ENCODE measurements around the gene IFI27L2.
"Not testable (repeated sequence)": the region's sequence is repeated elsewhere in the genome, so short reads cannot be mapped to it uniquely, and the experiment has no call there.

DNA sequence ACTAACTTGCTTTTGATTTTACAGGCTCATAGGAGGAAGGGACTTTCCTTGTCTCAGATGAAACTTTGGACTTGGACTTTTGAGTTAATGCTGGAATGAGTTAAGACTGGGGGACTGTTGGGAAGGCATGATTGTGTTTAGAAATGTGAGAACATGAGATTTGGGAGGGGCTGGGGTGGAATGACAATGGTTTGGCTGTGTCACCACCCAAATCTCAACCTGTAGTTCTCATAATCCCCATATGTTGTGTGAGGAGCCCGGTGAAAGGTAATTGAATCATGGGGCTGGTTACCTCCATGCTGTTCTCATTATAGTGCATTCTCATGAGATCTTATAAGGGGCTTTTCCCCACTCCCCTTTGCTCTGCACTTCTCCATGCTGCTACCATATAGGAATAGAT is 26.7 kb upstream of the IFI27L2 start:
- not testable (repeated sequence) for TF ChIP-seq POLR2AphosphoS5 (IDR thresholded peaks at IDR 0.05; ENCODE audit: low read depth, low read length); RXRA (IDR thresholded peaks at IDR 0.05; ENCODE audit: borderline replicate concordance, low read depth); EP300 (IDR thresholded peaks at IDR 0.05; ENCODE audit: borderline replicate concordance in 1 of 2, low read depth in 1 of 2, low read length in 1 of 2); EZH2phosphoT487 (IDR thresholded peaks at IDR 0.05; ENCODE audit: borderline replicate concordance, low read depth); FOXM1 (IDR thresholded peaks at IDR 0.05; ENCODE audit: low read depth); JUND (IDR thresholded peaks at IDR 0.05); FOXJ3 (CRISPR knock-in tag; IDR thresholded peaks at IDR 0.05); NFIC (IDR thresholded peaks at IDR 0.05; ENCODE audit: borderline replicate concordance)
- TF ChIP-seq, protein P1, sequence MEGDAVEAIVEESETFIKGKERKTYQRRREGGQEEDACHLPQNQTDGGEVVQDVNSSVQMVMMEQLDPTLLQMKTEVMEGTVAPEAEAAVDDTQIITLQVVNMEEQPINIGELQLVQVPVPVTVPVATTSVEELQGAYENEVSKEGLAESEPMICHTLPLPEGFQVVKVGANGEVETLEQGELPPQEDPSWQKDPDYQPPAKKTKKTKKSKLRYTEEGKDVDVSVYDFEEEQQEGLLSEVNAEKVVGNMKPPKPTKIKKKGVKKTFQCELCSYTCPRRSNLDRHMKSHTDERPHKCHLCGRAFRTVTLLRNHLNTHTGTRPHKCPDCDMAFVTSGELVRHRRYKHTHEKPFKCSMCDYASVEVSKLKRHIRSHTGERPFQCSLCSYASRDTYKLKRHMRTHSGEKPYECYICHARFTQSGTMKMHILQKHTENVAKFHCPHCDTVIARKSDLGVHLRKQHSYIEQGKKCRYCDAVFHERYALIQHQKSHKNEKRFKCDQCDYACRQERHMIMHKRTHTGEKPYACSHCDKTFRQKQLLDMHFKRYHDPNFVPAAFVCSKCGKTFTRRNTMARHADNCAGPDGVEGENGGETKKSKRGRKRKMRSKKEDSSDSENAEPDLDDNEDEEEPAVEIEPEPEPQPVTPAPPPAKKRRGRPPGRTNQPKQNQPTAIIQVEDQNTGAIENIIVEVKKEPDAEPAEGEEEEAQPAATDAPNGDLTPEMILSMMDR (IDR thresholded peaks at IDR 0.05): not testable (repeated sequence)
- TF ChIP-seq, protein P2, sequence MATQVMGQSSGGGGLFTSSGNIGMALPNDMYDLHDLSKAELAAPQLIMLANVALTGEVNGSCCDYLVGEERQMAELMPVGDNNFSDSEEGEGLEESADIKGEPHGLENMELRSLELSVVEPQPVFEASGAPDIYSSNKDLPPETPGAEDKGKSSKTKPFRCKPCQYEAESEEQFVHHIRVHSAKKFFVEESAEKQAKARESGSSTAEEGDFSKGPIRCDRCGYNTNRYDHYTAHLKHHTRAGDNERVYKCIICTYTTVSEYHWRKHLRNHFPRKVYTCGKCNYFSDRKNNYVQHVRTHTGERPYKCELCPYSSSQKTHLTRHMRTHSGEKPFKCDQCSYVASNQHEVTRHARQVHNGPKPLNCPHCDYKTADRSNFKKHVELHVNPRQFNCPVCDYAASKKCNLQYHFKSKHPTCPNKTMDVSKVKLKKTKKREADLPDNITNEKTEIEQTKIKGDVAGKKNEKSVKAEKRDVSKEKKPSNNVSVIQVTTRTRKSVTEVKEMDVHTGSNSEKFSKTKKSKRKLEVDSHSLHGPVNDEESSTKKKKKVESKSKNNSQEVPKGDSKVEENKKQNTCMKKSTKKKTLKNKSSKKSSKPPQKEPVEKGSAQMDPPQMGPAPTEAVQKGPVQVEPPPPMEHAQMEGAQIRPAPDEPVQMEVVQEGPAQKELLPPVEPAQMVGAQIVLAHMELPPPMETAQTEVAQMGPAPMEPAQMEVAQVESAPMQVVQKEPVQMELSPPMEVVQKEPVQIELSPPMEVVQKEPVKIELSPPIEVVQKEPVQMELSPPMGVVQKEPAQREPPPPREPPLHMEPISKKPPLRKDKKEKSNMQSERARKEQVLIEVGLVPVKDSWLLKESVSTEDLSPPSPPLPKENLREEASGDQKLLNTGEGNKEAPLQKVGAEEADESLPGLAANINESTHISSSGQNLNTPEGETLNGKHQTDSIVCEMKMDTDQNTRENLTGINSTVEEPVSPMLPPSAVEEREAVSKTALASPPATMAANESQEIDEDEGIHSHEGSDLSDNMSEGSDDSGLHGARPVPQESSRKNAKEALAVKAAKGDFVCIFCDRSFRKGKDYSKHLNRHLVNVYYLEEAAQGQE (IDR thresholded peaks at IDR 0.05; ENCODE audit: low read depth, low read length): not testable (repeated sequence)
- TF ChIP-seq, protein P3, sequence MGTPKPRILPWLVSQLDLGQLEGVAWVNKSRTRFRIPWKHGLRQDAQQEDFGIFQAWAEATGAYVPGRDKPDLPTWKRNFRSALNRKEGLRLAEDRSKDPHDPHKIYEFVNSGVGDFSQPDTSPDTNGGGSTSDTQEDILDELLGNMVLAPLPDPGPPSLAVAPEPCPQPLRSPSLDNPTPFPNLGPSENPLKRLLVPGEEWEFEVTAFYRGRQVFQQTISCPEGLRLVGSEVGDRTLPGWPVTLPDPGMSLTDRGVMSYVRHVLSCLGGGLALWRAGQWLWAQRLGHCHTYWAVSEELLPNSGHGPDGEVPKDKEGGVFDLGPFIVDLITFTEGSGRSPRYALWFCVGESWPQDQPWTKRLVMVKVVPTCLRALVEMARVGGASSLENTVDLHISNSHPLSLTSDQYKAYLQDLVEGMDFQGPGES (IDR thresholded peaks at IDR 0.05; ENCODE audit: low read depth, low read length): not testable (repeated sequence)
